Measurements from ENCODE around the gene GNE.
"Not testable (repeated sequence)": the region's sequence is repeated elsewhere in the genome, so short reads cannot be mapped to it uniquely, and the experiment has no call there.

The GNE gene

GRCh38 chr9:36268007-36268427 is 9.8 kb upstream of the GNE start:
- no peak for DNase-seq

- DNase-seq, result no peak
Observed at GRCh38 chr9:36264896-36265295, 6.6 kb upstream of the GNE start.

GRCh38 chr9:36263683-36264082 is 5.4 kb upstream of the GNE start:
- DNase-seq, result no peak

GRCh38 chr9:36258996-36259533 is 817 bp upstream of the GNE start:
- no peak for DNase-seq

- no peak for DNase-seq
Observed at GRCh38 chr9:36251428-36251827, 6.8 kb downstream of the GNE start.

GRCh38 chr9:36250079-36250478 is 8.2 kb downstream of the GNE start:
- DNase-seq, result no peak

GRCh38 chr9:36249189-36249588 is 9.1 kb downstream of the GNE start:
- no peak for DNase-seq

GRCh38 chr9:36248061-36248460 is 10.2 kb downstream of the GNE start:
- not testable (repeated sequence) for DNase-seq

- DNase-seq, result no peak
Observed at GRCh38 chr9:36247356-36247755, 10.9 kb downstream of the GNE start.

- no peak for DNase-seq
Observed at GRCh38 chr9:36245906-36246305, 12.3 kb downstream of the GNE start.

GRCh38 chr9:36239675-36240074 is 18.6 kb downstream of the GNE start:
- not testable (repeated sequence) for DNase-seq

GRCh38 chr9:36239205-36239604 is 19.0 kb downstream of the GNE start:
- DNase-seq, result not testable (repeated sequence)

GRCh38 chr9:36237230-36237629 is 21.0 kb downstream of the GNE start:
- DNase-seq, result no peak

GRCh38 chr9:36222449-36222848 is 35.8 kb downstream of the GNE start:
- DNase-seq, result no peak

GRCh38 chr9:36221667-36222066 is 36.6 kb downstream of the GNE start:
- no peak for DNase-seq

GRCh38 chr9:36218411-36218901 is 39.8 kb downstream of the GNE start:
- DNase-seq, result no peak

- DNase-seq, result no peak
Observed at GRCh38 chr9:36218011-36218410, 40.2 kb downstream of the GNE start.

GRCh38 chr9:36217256-36217968 is 40.8 kb downstream of the GNE start:
- no peak for DNase-seq

GRCh38 chr9:36214571-36214970 is 43.7 kb downstream of the GNE start:
- DNase-seq, result no peak

- DNase-seq, result no peak
Observed at GRCh38 chr9:36213989-36214388, 44.3 kb downstream of the GNE start.

GRCh38 chr9:36213387-36213786 is 44.9 kb downstream of the GNE start:
- DNase-seq, result no peak

GRCh38 chr9:36211510-36211909 is 46.7 kb downstream of the GNE start:
- no peak for DNase-seq

GRCh38 chr9:36210722-36211121 is 47.5 kb downstream of the GNE start:
- no peak for DNase-seq

- no peak for DNase-seq
Observed at GRCh38 chr9:36208521-36209253, 49.6 kb downstream of the GNE start.

All from right kidney (tissue), 1 donor.